ENCODE measurements around the gene MITD1. TPM values are rescaled to one million over a fixed set of nuclear protein-coding genes. Genes with fewer than 3 reads are reported as not detected.

The MITD1 gene
- total and polyA plus RNA-seq, 2 of the 13 experiments (the other 11 are each of a cell fraction or from before 2014, with no cell fraction given), result 17.8 to 43.7 TPM

DNA sequence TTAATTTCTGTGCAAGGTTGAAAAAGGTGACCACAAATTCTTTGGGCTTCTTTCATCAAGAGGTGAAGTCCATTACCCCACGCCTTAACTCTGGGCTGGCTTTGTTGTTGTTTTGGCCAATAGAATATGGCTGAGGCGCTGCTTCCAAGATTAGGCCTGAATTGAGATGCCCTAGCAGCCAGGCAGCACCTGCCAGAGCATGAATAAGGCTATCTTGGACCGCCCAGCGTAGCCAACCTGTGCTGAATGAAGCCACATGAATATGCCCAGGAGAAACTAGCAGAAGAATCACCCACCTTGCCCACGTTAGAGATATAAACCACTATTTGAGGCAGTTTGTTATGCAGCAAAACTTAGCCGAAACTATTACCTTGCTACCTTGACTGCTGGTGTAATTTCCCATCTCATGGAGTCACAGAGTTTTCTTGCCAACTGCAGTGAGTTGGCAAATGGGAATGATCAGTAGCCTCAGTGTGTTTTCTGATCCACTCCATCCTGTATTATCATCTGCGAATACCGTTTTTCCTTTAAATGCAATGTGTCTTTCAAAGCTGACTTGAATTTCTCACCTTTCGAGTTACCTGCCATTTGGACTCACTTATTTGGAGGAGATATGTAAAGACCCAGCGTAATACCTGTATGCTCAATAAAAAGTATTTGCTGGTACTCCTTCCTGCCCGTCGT is 26.8 kb downstream of the MITD1 start (continued):
- TF ChIP-seq, protein P1, sequence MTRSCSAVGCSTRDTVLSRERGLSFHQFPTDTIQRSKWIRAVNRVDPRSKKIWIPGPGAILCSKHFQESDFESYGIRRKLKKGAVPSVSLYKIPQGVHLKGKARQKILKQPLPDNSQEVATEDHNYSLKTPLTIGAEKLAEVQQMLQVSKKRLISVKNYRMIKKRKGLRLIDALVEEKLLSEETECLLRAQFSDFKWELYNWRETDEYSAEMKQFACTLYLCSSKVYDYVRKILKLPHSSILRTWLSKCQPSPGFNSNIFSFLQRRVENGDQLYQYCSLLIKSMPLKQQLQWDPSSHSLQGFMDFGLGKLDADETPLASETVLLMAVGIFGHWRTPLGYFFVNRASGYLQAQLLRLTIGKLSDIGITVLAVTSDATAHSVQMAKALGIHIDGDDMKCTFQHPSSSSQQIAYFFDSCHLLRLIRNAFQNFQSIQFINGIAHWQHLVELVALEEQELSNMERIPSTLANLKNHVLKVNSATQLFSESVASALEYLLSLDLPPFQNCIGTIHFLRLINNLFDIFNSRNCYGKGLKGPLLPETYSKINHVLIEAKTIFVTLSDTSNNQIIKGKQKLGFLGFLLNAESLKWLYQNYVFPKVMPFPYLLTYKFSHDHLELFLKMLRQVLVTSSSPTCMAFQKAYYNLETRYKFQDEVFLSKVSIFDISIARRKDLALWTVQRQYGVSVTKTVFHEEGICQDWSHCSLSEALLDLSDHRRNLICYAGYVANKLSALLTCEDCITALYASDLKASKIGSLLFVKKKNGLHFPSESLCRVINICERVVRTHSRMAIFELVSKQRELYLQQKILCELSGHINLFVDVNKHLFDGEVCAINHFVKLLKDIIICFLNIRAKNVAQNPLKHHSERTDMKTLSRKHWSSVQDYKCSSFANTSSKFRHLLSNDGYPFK (CRISPR knock-in tag; IDR thresholded peaks at IDR 0.05; ENCODE audit: borderline replicate concordance), result no peak
- TF ChIP-seq HOXA7 (CRISPR knock-in tag; IDR thresholded peaks at IDR 0.05) (no peak), RELA (CRISPR knock-in tag; IDR thresholded peaks at IDR 0.05) (no peak), FLYWCH1 (CRISPR knock-in tag; IDR thresholded peaks at IDR 0.05) (0 out of 2 replicates have a peak, but pooled peaks have one; percentile 8), ZNF674 (CRISPR knock-in tag; IDR thresholded peaks at IDR 0.05; ENCODE audit: low read depth) (no peak), GABPB1 (CRISPR knock-in tag; IDR thresholded peaks at IDR 0.05) (no peak)

DNA sequence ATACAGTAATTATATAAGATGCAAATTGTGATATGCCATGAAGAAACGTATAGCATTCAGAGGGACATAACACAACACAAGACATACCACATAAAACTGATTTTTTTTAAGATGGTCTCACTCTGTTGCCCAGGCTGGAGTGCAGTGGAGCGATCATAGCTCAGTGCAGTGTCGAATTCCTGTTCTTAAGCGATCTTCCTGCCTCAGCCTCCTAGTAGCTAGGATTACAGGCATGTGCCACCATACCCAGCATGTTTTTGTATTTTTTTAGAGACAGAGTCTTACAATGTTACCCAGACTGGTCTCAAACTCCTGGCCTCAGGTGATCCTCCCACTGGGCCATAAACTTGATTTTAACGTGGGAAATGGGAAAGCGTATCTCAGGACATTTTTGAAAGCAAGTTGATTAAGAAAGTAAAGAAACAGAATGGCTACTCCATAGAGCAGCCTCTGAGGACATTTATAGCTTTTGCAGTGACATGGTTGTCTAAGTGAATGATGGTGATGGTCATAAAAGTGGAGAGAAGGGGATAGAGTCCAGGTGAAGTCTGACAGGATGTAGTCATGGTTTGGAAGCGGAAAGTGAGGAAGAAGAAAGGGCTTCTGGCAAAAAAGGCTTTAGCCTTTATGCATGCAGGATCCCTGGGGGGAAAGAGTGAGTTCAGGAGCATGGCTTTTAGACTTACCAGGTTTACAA is 28.5 kb downstream of the MITD1 start:
- FAIRE-seq, result no peak
- H3K36me3 ChIP-seq (replicated peaks in 1 of 2; ENCODE audit: control insufficient read depth in 1 of 2, insufficient read depth in 2 of 2, low read length in 2 of 2), result no peaks in the 10 kb centered on the region; a peak in 1 of 5 replicates
- POLR2A ChIA-PET, result interaction anchor here (4.9 kb wide), 1 partner anchor 11 kb away, joined by 140 read pairs; the partner anchor contains the start of gene C2orf15
- peaks cover 42% of the 10 kb centered on the region for H3K4me1 ChIP-seq (ENCODE audit: insufficient read depth, low read length)
- no peak overlapping the region for H3K9ac ChIP-seq (ENCODE audit: insufficient read depth, low read depth, low read length)
- in situ Hi-C loops (cut with HindIII; ENCODE audit: extremely low pct_ligation_motif_present, low pct_unique_long_range_greater_than_20kb), result no loop called here
- H3K4me3 ChIP-seq (replicated peaks in 1 of 3; ENCODE audit: insufficient read depth in 1 of 3, low read depth in 2 of 3, low read length in 3 of 3), result no peak overlapping the region
- no peak for ATAC-seq
- no peak overlapping the region for H3K27ac ChIP-seq (ENCODE audit: extremely low read length, insufficient read depth, low read length)
- WGBS (ENCODE audit: low lambda C conversion rate), result 94% methylated on average over 7 of the region's 7 CpGs
- CTCF ChIA-PET (ENCODE audit: low intra/inter-chr PET ratio, low total read pairs), result no interaction called here
- no peaks in the 10 kb centered on the region for H3K9me3 ChIP-seq (ENCODE audit: low read length)
- DNase-seq (ENCODE audit: low spot score), result no peak
- no peaks in the 10 kb centered on the region; a peak in 1 of 5 replicates for H3K27me3 ChIP-seq (ENCODE audit: control insufficient read depth in 1 of 2, insufficient read depth in 2 of 2, low read length in 2 of 2)
- H4K20me1 ChIP-seq (ENCODE audit: insufficient read depth, low read length), result no peaks in the 10 kb centered on the region
- intact Hi-C loops (cut with micrococcal nuclease; ENCODE audit: unreplicated experiment), result no loop called here
- no peak overlapping the region for H3K4me2 ChIP-seq (ENCODE audit: low read depth, low read length)
- no peak overlapping the region for H2AFZ ChIP-seq (ENCODE audit: low read length)
- peaks cover 18% of the 10 kb centered on the region for H3K79me2 ChIP-seq (ENCODE audit: insufficient read depth, low read length)
- BruUV-seq (replicated peaks), result no TSS peak
- TF ChIP-seq KDM5A (IDR thresholded peaks at IDR 0.05; ENCODE audit: borderline replicate concordance, low read length), result no peak
- TF ChIP-seq CREB1 (IDR thresholded peaks at IDR 0.05), result no peak
- TF ChIP-seq CREB1 (CRISPR knock-in tag; IDR thresholded peaks at IDR 0.05), result no peak
- no peak for TF ChIP-seq ARHGAP35 (CRISPR knock-in tag; IDR thresholded peaks at IDR 0.05; ENCODE audit: borderline replicate concordance)
- no peak for TF ChIP-seq ZFYVE20 (CRISPR knock-in tag; IDR thresholded peaks at IDR 0.05; ENCODE audit: borderline replicate concordance, low read depth)
- TF ChIP-seq TBP (CRISPR knock-in tag; IDR thresholded peaks at IDR 0.05), result no peak
- TF ChIP-seq IRX3 (CRISPR knock-in tag; IDR thresholded peaks at IDR 0.05; ENCODE audit: borderline replicate concordance, low read depth), result no peak
- no peak for TF ChIP-seq FIP1L1 (IDR thresholded peaks at IDR 0.05; ENCODE audit: borderline replicate concordance, insufficient read depth, low read depth, low read length)
- TF ChIP-seq MTF2 (CRISPR knock-in tag; IDR thresholded peaks at IDR 0.05; ENCODE audit: borderline replicate concordance), result no peak
- TF ChIP-seq HDAC2 (CRISPR knock-in tag; IDR thresholded peaks at IDR 0.05), result no peak
- TF ChIP-seq PCBP2 (optimal IDR thresholded peaks at IDR 0.05; ENCODE audit: low read depth, low read length, poor library complexity, severe bottlenecking), result no peak
- TF ChIP-seq, protein P2, sequence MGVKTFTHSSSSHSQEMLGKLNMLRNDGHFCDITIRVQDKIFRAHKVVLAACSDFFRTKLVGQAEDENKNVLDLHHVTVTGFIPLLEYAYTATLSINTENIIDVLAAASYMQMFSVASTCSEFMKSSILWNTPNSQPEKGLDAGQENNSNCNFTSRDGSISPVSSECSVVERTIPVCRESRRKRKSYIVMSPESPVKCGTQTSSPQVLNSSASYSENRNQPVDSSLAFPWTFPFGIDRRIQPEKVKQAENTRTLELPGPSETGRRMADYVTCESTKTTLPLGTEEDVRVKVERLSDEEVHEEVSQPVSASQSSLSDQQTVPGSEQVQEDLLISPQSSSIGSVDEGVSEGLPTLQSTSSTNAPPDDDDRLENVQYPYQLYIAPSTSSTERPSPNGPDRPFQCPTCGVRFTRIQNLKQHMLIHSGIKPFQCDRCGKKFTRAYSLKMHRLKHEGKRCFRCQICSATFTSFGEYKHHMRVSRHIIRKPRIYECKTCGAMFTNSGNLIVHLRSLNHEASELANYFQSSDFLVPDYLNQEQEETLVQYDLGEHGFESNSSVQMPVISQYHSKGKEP (CRISPR knock-in tag; IDR thresholded peaks at IDR 0.05), result no peak

Measured in HepG2 (cell line).